ENCODE measurements around the gene TRIM44. TPM values are rescaled to one million over a fixed set of nuclear protein-coding genes. Genes with fewer than 3 reads are reported as not detected.

Gene TRIM44
- total RNA-seq, 1 experiment from 2014 or later, result 16.9 TPM

Other genes starting within 250 kb of the TRIM44 start
- gene SLC1A2, start 243.2 kb upstream of the TRIM44 start, total RNA-seq (2014; rRNA removed; shearing (Covaris generic)), result 0.81 and 1.0 TPM in 2 replicates
- 3.2 and 3.9 TPM in 2 replicates for gene PAMR1, start 137.2 kb upstream of the TRIM44 start, total RNA-seq (2014; rRNA removed; shearing (Covaris generic))
- gene FJX1, start 44.3 kb upstream of the TRIM44 start, total RNA-seq (2014; rRNA removed; shearing (Covaris generic)), result 20.6 TPM in 2 replicates